ENCODE results near the gene NPAS4.
"Not testable (repeated sequence)": the region's sequence is repeated elsewhere in the genome, so short reads cannot be mapped to it uniquely, and the experiment has no call there.

NPAS4 gene

DNA sequence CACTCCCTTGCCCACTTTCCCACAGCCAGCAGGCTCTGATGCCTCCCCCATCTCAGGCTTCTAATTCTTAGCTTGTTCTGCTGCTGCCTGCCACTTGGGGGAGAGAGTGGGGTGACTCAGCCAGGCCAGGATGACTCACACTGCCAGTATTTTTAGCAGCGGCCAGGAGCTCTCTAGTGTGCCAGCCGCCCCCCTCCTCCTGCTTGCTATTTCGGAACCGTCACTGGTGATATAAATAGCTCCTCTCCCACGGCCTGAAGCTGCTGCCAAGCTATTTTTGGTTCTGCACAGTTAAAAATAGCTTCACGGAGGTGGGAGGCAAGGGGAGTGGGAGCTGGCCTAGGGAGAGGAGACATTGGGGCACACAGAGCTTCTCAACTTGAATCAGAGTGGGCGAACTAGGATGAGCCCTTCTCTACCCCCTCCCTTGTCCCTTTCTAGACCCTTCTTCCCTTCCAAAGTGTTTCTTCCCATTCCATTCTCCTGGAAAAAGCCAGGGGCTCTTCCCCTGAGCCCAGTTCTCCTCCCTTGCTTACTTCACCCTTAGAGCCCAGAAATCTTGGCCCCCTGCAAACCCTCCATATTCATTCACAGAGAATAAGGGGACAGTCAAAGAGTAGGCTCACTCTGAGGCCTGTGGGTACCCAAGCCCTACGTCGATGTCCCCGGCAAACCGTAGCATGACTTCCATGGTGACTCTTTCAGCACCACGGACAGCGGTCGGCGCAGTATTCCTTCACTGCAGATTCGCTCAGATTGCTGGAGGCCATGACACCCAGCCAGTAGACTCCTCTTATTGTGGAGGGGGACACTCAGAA, 2.5 kb upstream of the NPAS4 start:
- peak; percentile 83 to 90 for DNase-seq

- DNase-seq: no peak
These were observed 1.9 kb upstream of the NPAS4 start for GRCh38 chr11:66418986-66419308.

- no peak for DNase-seq
These were observed 1.0 kb upstream of the NPAS4 start for GRCh38 chr11:66419825-66420224.

DNA sequence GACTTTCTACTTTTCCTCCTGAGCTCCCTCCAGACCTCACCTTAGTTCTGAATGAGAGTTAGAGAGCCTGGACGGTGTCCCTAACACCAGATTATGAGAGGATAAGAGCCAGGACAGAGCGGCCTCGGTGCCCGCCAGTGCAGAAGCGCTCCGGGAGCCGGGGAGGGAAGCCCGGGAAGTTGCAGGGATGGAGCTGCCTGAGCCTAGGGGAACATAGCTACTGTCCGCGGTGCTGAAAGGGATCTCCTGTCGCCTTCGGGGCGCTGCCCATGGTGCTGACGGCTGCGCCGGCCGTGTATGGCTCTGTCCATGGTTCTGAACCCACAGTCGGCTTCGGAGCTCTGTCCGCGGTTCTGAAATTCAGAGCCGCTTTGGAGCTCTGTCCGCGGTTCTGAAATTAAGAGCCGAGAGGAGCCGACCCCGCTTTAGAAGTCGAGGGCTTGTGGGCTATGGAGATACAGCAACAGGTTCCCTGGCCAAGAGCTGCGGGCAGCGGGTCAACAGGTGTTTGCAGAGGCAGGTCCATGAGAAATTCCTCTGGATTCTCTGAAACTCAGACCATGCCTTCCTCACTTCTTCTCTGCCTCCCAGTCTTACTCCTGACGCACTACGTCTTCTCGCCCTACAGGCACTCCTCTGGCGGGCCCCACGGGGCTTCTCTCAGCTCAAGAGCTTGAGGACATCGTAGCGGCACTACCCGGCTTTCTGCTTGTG, 814 bp downstream of the NPAS4 start:
- DNase-seq: no peak

DNA sequence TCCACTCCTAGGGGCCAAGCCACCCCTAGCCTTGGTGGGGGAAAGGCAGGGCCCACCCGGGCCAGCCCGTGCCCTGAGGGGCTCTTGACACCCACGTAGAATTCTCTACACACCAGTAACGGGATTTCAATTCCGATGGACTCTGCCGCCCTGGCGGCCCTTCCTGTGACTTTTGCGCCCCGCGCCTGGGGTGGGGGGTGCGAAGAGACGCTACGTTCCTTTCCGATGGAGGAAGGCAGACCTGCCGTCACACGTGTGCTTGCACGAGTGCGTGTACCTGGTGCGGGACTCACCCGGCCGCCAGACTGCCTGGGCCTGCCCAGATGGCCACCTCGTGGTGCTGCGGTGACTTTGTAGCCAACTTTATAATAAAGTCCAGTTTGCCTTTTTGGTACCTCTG, 5.5 kb downstream of the NPAS4 start:
- DNase-seq: no peak

- no peak for DNase-seq
These were observed 8.1 kb downstream of the NPAS4 start for GRCh38 chr11:66428933-66429332.

- DNase-seq: peak; percentile 33 to 88
These were observed 9.3 kb downstream of the NPAS4 start for GRCh38 chr11:66429983-66430602.

- not testable (repeated sequence) for DNase-seq
These were observed 10.5 kb downstream of the NPAS4 start for GRCh38 chr11:66431287-66431686.

GRCh38 chr11:66431871-66432329, 11.1 kb downstream of the NPAS4 start:
- not testable (repeated sequence) for DNase-seq

GRCh38 chr11:66432597-66432996, 11.8 kb downstream of the NPAS4 start:
- DNase-seq: no peak

- no peak for DNase-seq
These were observed 17.2 kb downstream of the NPAS4 start for GRCh38 chr11:66437979-66438503.

DNA sequence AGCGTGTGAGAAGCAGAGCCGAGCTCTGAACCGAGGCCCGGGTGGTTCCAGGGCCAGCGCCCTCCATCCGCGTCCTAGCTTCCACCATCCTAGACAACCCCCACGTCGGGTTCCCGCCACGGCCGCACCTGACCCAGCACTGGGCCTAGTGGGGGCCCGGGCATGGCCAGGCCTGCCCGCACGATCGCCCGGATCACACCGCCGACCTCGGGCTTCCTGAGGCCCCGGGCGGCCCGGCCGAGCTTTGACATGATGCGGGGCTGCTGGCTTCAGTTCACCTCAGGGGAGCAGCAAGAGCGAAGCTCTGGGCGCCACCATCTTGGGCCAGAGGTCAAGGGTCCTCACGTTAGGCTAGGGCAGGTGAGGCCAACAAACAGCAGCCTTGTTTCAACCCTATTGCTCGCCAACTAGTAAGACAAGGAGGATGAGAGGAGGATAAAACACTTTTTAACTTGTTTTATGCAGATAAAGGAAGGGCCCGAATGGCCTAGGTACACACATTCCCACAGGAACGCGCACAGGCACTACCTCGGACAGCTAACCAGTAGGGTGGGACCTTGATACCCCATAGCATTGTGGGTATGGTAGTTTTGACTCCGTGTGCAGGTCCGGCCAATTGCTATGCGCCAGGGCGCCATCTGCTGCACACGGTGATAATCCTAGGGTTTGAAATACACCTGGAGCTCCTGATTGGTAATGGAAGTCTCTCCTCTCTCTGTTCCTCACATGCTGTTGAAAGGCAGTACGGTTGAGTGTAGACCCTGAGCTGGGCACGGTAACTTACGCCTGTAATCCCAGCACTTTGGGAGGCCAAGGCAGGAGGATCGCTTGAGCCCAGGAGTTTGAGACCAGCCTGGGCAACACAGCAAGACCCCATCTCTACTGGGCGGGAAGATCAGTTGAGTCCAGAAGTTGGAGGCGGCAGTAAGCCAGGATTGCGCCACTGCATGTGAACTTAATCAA, 17.9 kb downstream of the NPAS4 start, which contains the start of gene MRPL11:
Gene MRPL11, minus strand, starts transcription at position 345 of the 963 bp plus-strand sequence. Its CDS starts 94 bp downstream, at position 251.
- DNase-seq: peak; percentile 93 to 94

- not testable (repeated sequence) for DNase-seq
These were observed 19.5 kb downstream of the NPAS4 start for GRCh38 chr11:66440101-66440939.

GRCh38 chr11:66440940-66441282, 20.1 kb downstream of the NPAS4 start:
- not testable (repeated sequence) for DNase-seq

DNA sequence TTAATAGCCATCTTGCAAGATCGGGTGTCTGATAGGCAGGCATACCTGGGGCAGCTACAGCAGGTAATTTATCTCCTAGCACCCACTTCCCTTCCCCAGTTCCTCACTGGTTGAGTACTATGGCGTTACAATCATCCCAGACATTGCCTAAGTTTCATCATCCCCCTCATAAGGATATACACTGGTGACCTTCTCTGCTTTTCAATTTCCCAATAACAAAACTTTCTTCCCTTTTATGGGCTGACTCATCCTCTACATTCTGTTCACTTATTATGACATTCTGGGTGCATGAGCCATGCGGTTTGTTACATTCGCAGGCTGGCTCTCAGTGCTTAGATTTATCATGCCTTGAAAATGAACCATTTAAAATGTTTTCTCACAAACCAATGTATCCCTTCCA, 22.8 kb downstream of the NPAS4 start:
- no peak for DNase-seq

DNA sequence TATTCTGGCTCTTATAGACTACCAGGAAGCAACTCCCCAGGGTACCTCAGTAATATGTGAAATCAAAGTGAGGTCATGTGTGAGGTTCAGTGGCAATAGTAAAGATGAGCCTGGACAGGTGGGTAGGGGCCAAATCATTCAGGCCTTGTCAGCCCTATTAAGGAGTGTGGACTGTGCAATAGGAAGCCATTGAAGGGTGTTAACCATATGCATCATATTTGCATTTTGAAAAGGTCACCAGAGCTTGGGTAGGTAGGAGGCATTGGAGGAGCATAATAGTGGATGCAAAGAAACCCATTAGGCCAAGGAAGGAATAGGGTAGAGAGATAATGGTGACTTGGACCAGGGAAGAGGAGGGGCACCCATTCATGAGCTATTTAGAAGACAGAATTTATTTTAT, 26.2 kb downstream of the NPAS4 start:
- no peak for DNase-seq

DNA sequence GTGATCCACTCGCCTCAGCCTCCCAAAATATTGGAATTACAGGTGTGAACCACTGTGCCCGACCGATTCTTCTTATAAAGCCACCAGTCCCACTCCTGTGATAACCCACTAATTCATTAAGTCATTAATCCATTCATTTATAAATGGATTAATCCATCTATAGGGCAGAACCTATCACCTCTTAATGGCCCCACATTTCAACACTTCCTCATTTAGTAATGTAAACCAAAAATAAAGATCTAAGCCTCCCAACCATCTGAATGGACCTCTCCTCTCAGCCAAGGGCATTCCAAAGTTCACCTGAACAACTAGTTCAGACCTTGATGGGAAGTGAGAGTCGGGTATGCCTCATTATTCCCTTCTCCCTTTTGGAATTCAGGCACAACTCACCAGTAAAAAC, 27.7 kb downstream of the NPAS4 start:
- DNase-seq: no peak

GRCh38 chr11:66450560-66450959, 29.7 kb downstream of the NPAS4 start:
- DNase-seq: no peak

- DNase-seq: no peak
These were observed 30.8 kb downstream of the NPAS4 start for GRCh38 chr11:66451663-66452062.

DNA sequence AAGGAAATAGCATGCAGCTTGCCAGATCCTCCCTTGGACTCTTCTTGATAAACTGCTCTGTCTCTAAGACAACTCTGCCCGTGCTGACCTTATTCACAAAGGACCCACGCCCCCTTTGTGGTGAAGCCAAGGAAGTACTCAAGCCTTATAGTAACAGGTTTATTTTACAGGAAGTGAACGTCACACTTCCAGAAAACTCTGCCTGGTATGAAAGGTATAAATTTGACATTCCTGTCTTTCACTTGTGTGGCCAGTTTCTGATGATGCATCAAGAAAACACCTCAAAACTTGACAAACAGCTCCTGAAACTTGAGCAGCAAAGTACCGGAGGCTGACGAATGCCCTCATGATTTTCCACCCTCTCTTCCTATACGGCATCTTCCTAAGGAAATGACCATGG, 33.4 kb downstream of the NPAS4 start:
- DNase-seq: no peak

DNA sequence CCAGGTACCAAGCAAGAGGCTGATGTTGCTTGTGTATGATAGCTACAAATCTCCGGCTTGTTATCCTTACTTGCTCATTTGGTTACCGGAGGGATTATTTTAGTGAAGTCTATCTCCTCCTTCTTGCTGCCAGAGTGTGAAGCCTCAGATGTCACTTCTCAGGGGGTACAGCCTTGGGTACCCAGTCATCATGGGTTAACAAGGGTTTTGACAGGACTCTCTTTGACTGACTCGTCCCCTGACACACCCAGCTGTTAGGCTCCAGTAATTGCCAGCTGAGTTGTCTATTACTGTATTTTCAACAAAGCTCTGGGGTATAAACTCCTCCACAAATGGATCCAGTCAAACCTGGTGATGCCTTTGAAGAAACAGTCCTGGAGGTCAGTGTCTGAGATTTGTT, 34.0 kb downstream of the NPAS4 start:
- DNase-seq: no peak

Data from NCI-H446 (cell line).